Measurements from ENCODE around the gene AP3S1. TPM values are rescaled to one million over a fixed set of nuclear protein-coding genes. Genes with fewer than 3 reads are reported as not detected.

The AP3S1 gene
- total RNA-seq, 4 donors from 2014 or later, result 69.5 to 175 (median 109) TPM

DNA sequence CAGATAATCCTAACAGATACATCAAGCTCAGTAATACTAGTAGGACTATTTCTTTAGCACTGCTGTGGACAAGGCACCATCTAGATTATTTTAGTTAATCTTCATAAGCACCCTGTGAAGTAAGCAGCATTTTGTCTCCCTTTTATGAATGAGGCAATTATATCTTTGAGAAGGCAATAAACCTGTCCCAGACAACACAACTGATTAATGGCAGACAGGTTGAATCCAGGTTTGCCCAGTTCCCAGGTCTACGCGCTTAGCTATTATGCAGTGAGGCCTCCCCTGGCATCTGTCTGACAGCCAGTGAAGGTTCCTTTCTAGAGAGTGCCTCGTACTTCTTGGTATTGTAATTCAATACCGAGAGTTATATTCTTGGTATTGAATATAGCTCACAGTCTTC, 110.9 kb downstream of the AP3S1 start:
- TF ChIP-seq CTCF (IDR thresholded peaks at IDR 0.05; ENCODE audit: low read depth), result no peak

DNA sequence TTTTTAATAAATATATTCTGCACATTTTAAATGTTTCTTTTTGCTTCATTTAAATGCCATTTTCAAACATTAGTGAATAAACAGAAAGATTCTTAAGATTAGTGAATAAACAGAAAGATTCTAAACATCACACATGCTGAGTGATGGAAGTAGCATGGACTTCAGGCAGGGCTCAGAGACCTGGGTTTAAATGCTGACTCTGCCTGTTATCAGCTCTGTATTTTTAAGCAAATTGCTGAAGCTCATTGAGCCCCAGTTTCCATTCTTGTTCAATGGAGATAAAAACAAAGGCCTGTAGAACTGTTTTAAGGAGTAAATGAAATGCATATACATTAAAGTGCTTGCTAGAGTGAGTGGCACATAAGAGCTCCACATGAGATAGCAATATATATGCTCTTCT, 112.4 kb downstream of the AP3S1 start:
- no peak for TF ChIP-seq CTCF (IDR thresholded peaks at IDR 0.05; ENCODE audit: low read depth)

GRCh38 chr5:115956957-115957356, 115.2 kb downstream of the AP3S1 start:
- no peak for TF ChIP-seq CTCF (IDR thresholded peaks at IDR 0.05; ENCODE audit: low read depth)

GRCh38 chr5:115961381-115962238, 119.9 kb downstream of the AP3S1 start:
- no peak for TF ChIP-seq CTCF (IDR thresholded peaks at IDR 0.05; ENCODE audit: low read depth)

- no peak for TF ChIP-seq CTCF (IDR thresholded peaks at IDR 0.05; ENCODE audit: low read depth)
Observed at GRCh38 chr5:115962239-115962564, 120.5 kb downstream of the AP3S1 start, which contains the start of gene LVRN. LVRN (plus strand) TSS chr5:115962475; CDS start chr5:115962618, 143 bp downstream.

GRCh38 chr5:115962565-115963402, 121.0 kb downstream of the AP3S1 start:
- no peak for TF ChIP-seq CTCF (IDR thresholded peaks at IDR 0.05; ENCODE audit: low read depth)

GRCh38 chr5:115963566-115963965, 121.8 kb downstream of the AP3S1 start:
- no peak for TF ChIP-seq CTCF (IDR thresholded peaks at IDR 0.05; ENCODE audit: low read depth)

Measured in subcutaneous adipose tissue (tissue), 4 donors.